Uterus (tissue), 2 donors: Measurements from ENCODE around the gene CSNK1G2.

ENCODE experiments used
- CTCF ChIP-seq, 4 experiments: fragments of 200-600 bp in 2 of 4; fragments of 450-650 bp in 2 of 4; sonication (generic) in 2 of 4; IDR thresholded peaks; one replicate each; pipeline ENCODE4 v1.5.1; 2016 to 2019; ENCODE audit warnings: antibody characterized with exemption in 4 of 4, mild to moderate bottlenecking in 2 of 4, moderate library complexity in 1 of 4
- POLR2A ChIP-seq, 2 donors: fragments of 450-650 bp; IDR thresholded peaks; one replicate each; pipeline ENCODE4 v1.6.1; 2016; ENCODE audit warnings: antibody characterized with exemption in 2 of 2, mild to moderate bottlenecking in 1 of 2, moderate library complexity in 1 of 2

- no peak for TF ChIP-seq CTCF (IDR thresholded peaks at IDR 0.05)
- TF ChIP-seq POLR2A (IDR thresholded peaks at IDR 0.05): no peak
These were observed 45.6 kb downstream of the CSNK1G2 start for GRCh38 chr19:1986357-1987162.
